Endometrial microvascular endothelial cells (primary cell): ENCODE measurements around the gene ZNF627. TPM values are rescaled to one million over a fixed set of nuclear protein-coding genes. Genes with fewer than 3 reads are reported as not detected.
"Not testable (repeated sequence)": the region's sequence is repeated elsewhere in the genome, so short reads cannot be mapped to it uniquely, and the experiment has no call there.

Source experiments
- in situ Hi-C: cut with HindIII; loops from 2 replicates; pipeline ENCODE4 v1.10.0; 2017; ENCODE audit warnings: low sequenced_read_pairs, low pct_unique_long_range_greater_than_20kb; ENCODE audit errors: inconsistent ontology term
- total RNA-seq: library from RNA; depleted of rRNA; stranded (reverse); fragments of >200 nt; gene quantifications from one replicate; pipeline ENCODE4 v1.2.3, GENCODE V29; 2015; ENCODE audit errors: inconsistent ontology term

ZNF627 gene
- total RNA-seq, 1 donor from 2014 or later = 8.2 TPM

GRCh38 chr19:11617180-11618062, 20.1 kb downstream of the ZNF627 start:
- in situ Hi-C loops = no loop called here

- in situ Hi-C loops = no loop called here
These were observed 23.3 kb downstream of the ZNF627 start for GRCh38 chr19:11620553-11620952.

- in situ Hi-C loops = not testable (repeated sequence)
These were observed 25.1 kb downstream of the ZNF627 start for GRCh38 chr19:11622401-11622800.

GRCh38 chr19:11624069-11624463, 26.8 kb downstream of the ZNF627 start:
- in situ Hi-C loops = no loop called here

DNA sequence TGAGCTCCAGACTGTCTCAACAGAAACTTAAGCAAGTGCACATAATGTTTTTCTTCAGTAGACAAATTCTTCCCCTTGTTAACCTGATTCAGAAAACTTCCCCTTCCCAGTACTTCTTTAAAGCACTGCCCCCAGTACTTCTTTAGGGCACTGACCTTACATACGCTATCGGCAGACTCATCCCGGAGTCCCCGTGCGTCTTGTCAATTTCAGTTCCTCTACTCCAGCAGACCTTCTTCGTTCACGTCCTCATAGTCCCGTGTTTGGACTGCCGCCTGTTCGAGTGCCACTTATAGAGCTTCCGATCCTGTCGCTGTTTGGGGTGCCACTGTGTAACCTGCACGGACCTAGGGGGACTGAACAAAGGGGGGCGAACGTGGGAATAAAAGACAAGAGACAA, 29.0 kb downstream of the ZNF627 start:
- in situ Hi-C loops = no loop called here

GRCh38 chr19:11633223-11633622, 35.9 kb downstream of the ZNF627 start:
- in situ Hi-C loops = no loop called here

- in situ Hi-C loops = not testable (repeated sequence)
These were observed 36.9 kb downstream of the ZNF627 start for GRCh38 chr19:11634018-11634662.

DNA sequence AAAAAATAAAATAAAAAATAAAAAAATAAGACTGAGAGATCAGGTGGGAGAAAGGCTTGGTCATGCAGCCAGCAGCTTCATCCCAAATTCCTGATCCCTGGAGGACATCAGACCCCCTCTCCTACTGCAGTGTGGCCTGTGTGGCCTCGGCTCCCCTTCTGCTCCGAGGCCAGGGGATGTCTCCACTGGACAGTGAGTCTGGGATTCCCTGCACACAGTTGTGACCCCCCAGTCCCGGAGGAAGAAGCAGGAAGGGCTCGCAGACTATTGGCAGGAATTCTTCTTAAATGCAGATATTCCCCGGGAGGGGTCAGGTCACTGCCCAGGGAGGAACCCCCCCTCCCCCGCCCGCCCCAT, 41.9 kb downstream of the ZNF627 start:
- in situ Hi-C loops = no loop called here

DNA sequence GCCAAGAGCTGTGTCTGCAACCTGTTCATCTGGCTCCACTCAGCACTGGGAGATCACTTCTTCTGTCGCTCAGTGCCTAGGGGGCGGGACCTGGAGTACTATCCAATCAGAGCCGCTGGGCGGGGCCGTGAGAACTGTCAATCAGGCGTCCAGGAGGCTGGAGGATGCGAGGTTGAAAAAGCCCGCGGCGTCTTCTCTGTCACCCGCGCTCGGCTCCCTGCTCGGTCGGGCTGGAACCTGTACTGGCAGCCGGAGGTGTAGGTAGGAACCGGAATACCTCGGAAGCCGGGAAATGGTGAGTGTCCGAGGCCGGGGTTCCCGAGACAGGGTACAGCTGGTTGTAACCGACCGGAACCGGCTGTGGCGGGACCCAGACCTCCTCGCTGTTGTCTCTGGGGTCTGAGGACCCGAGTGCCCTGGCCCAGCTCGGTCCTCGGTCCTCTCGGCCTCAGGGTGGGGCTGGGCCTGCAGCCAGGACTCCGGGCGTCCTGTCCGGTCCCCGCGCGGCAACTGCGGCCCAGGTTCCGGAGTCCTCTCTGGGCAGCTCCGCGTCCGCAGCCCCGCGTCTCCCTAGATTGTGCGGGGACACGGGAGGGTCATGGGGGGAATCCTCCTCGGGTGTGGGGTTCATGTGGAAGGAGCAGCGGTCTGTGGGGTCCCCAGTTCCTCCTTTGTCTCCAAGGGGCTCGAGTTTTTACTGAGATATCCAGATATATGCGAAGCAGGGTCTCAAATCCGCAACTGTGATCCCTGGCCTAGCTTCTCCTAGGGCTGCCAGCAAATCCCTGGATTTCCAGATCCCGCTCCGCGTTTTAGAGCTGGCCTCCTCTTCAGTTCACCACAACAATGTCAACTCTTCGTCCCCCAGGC, 42.6 kb downstream of the ZNF627 start:
- in situ Hi-C loops = no loop called here

DNA sequence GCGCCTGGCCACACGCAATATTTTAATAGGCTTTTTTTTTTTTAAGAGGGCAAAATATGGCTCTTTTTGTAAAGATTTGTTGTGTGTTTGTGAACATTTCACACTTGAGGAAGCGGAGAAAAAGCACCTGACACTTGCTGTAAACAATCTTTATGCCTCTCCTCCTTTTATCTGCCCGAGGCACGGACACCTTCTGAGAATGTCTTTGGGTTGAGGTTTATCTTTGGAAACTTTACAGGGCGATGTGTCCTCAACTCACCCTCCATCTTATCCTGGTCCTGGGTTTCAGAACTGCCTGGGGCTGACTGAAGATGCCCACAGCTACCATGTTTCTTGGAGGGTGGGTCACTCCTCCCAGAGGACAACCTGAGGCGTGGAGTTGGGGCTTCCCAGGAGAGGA, 44.0 kb downstream of the ZNF627 start:
- in situ Hi-C loops = no loop called here

- in situ Hi-C loops = no loop called here
These were observed 45.6 kb downstream of the ZNF627 start for GRCh38 chr19:11642902-11643301.

- in situ Hi-C loops = no loop called here
These were observed 52.7 kb downstream of the ZNF627 start for GRCh38 chr19:11649941-11650340.

- in situ Hi-C loops = no loop called here
These were observed 53.8 kb downstream of the ZNF627 start for GRCh38 chr19:11651062-11651461.

DNA sequence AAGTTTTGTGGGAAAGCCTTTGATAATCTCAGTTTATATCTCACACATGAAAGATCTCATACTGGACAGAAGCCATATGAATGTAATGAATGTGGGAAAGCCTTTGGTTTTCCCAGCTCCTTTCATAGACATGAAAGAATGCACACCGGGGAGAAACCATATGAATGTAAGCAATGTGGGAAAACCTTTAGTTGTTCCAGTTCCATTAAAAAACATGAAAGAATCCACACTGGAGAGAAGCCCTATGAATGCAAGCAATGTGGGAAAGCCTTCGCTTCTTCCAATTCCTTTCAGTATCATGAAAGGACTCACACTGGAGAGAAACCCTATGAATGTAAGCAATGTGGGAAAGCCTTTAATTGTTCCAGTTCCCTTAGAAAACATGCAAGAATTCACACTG, 54.8 kb downstream of the ZNF627 start:
- in situ Hi-C loops = no loop called here

DNA sequence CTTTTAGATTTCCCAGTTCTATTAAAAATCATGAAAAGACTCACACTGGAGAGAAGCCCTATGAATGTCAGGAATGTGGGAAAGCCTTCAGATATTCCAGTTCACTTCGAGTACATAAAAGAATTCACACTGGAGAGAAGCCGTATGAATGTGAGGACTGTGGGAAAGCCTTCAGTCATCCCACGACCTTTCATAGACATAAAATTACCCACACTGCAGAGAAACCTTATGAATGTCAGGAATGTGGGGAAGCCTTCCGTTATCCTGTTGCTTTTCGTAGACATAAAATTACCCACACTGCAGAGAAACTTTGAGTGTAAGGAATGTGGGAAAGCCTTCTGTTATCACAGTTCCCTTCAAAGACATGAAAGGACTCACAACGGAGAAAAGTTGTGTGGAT, 55.2 kb downstream of the ZNF627 start:
- in situ Hi-C loops = no loop called here

DNA sequence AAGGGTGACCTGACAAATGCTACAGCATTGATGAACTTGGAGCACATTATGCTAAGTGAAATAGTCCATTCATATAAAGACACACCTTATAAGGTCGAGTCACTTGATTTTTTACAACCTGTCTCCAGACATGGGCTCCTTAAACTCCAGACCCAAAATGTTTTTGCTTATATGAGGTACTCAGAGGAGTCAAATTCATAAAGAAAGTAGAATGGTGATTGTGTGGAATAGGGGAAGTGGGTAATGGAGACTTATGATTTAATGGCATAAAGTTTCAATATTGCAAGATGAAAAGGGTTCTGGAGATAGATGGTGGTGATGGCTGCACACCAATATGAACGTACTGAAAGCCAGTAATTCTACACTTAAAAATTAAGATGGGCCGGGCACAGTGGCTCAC, 59.3 kb downstream of the ZNF627 start:
- in situ Hi-C loops = no loop called here

DNA sequence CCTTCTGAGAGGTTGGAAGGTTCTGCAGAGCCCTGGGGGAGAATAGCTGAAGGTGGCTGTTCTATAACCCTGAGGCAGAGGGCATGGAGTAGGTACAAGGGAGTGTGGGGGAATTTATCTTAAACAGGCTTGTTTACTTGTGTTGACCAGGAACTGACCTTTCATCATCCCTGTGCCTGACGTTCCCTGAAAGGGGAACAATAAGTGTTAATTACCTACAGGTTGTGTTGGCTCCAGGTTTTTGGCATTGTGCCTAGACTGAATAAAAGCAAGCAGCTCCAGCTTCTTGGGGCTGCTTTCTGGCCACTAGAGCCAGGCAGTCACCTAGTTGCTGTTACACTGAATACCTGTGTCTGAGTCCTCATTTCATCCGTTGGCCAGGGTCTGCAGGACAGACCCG, 60.0 kb downstream of the ZNF627 start:
- in situ Hi-C loops = no loop called here

GRCh38 chr19:11658970-11659369, 61.7 kb downstream of the ZNF627 start:
- in situ Hi-C loops = no loop called here

DNA sequence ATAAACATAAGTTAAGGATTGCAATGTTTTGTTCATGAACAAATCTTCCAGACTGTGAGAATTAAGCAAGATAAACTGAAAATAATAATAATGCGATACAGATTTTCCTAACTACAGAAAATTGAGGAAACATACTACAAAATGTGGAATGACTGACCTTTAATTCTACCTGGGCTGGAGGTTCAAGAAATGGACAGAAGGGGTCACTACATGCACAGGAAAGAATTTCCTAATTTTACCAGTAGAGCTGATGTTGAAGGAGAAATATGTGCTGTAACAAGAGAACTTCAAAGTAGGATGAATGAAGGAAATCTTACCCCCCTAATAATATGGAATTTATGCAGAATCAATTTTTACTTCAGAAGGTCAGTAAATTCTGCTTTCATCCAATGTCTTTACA, 62.3 kb downstream of the ZNF627 start:
- in situ Hi-C loops = no loop called here

DNA sequence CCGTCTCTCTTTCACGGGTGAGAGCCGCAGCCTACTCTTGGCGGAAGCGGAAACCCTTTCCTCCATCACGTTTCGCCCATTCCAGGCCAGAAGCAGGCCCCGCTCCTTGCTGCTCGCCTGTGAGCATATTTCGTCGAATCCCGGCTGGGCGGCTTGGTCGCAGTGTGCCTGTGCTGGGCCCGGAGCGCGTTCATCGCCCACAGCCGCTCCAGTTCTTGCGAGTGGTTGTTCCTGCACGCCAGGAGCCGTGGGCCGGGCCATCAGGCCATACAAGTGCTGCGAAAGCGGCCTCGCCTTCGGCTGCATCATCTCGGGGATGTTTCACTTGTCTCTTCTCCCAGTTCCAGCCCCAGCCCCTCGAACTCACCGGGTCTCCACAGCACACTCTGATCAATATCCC, 65.0 kb downstream of the ZNF627 start:
- in situ Hi-C loops = no loop called here
